K562 (cell line): ENCODE data around the gene TP53RK. TPM values are rescaled to one million over a fixed set of nuclear protein-coding genes. Genes with fewer than 3 reads are reported as not detected.
A peak's percentile ranks its signal among the peaks of the same experiment; 100 is the strongest.

Source experiments
- ATAC-seq: fragments of 200-7000 bp; cut with Tn5 transposase; 3 replicates; pipeline ENCODE4 v1.9.1; 2020; ENCODE audit warnings: moderate library complexity
- BruUV-seq: library from RNA; stranded (reverse); fragments of 400-500 nt; replicated peaks from 2 replicates; lab custom pipeline; 2021; lab: Mats Ljungman, UMichigan
- CTCF ChIA-PET: fragments of 300-600 bp; formaldehyde crosslinking; extraction: SDS; loops from one replicate; lab custom pipeline; 2021; ENCODE audit warnings: low intra/inter-chr PET ratio; lab: Yijun Ruan, JAX
- POLR2A ChIA-PET: fragments of 300-600, 350-650 bp; sonication (Branson Sonifier 250); formaldehyde crosslinking; extraction: SDS; loops from one replicate; lab custom pipeline; 2021; ENCODE audit warnings: antibody characterized with exemption, inconsistent platforms; lab: Yijun Ruan, JAX
- DNase-seq, 4 experiments: peaks; one replicate each; pipeline versions ENCODE4 v3.0.0 to v3.0.0-alpha.2; 2011 to 2018; ENCODE audit warnings: low spot score in 3 of 4, mixed read lengths in 3 of 4; ENCODE audit errors: extremely low read depth in 1 of 4
- FAIRE-seq: peaks from 2 replicates; lab custom pipeline; 2011; peaks lifted over from hg19 to GRCh38; lab: Jason Lieb, UNC
- H2AFZ ChIP-seq: 2 replicates; pipeline ENCODE4 v1.6.0; 2011; ENCODE audit warnings: low read depth, low read length, control low read depth, inconsistent platforms
- H3K27ac ChIP-seq: fragments of 200-600 bp; 3 replicates; pipeline ENCODE4 v1.8.0; 2011; ENCODE audit warnings: low read depth, mild to moderate bottlenecking, control low read depth, inconsistent platforms, low read length, moderate library complexity, mixed read lengths; ENCODE audit errors: extremely low read depth
- H3K27me3 ChIP-seq, 2 experiments: fragments of 300-600 bp in 1 of 2; 2 replicates in 1 of 2; 3 replicates in 1 of 2; pipeline versions ENCODE4 v1.6.0 to v1.8.0; 2011; ENCODE audit warnings: inconsistent platforms in 2 of 2, low read length in 2 of 2, mild to moderate bottlenecking in 1 of 2, mixed read lengths in 1 of 2, moderate library complexity in 1 of 2; ENCODE audit not compliant: control insufficient read depth in 2 of 2, insufficient read depth in 2 of 2
- H3K36me3 ChIP-seq: fragments of 300-600 bp; 3 replicates; pipeline ENCODE4 v1.8.0; 2011; ENCODE audit warnings: mild to moderate bottlenecking, low read length, inconsistent platforms; ENCODE audit not compliant: control insufficient read depth, insufficient read depth
- H3K4me1 ChIP-seq, 2 experiments: fragments of 200-600 bp in 1 of 2; replicated peaks in 1 of 2; 2 replicates in 1 of 2; 3 replicates in 1 of 2; pipeline versions ENCODE4 v1.5.1 to v1.8.0; 2011; ENCODE audit warnings: inconsistent platforms in 2 of 2, low read length in 2 of 2, mild to moderate bottlenecking in 1 of 2, mixed read lengths in 1 of 2, moderate library complexity in 1 of 2; ENCODE audit not compliant: control insufficient read depth in 2 of 2, insufficient read depth in 2 of 2
- H3K4me2 ChIP-seq: 2 replicates; pipeline ENCODE4 v1.6.1; 2011; ENCODE audit warnings: low read length, control low read depth, inconsistent platforms, mixed read lengths; ENCODE audit not compliant: insufficient read depth
- H3K4me3 ChIP-seq: fragments of 200-600 bp; sonication (generic), shearing (Covaris generic); 2 replicates; pipeline ENCODE4 v1.5.1; 2016; ENCODE audit warnings: control low read depth, inconsistent platforms
- H3K79me2 ChIP-seq: fragments of 200-600 bp; 3 replicates; pipeline ENCODE4 v1.8.0; 2011; ENCODE audit warnings: low read length, inconsistent platforms; ENCODE audit not compliant: control insufficient read depth, insufficient read depth
- H3K9ac ChIP-seq, 2 experiments: 2 replicates each; pipeline versions ENCODE4 v1.6.0 to v1.6.1; 2011; ENCODE audit warnings: low read depth in 2 of 2, low read length in 2 of 2, control low read depth in 1 of 2, inconsistent platforms in 1 of 2, mild to moderate bottlenecking in 1 of 2, mixed read lengths in 1 of 2; ENCODE audit not compliant: insufficient read depth in 1 of 2
- H3K9me1 ChIP-seq: one replicate; pipeline ENCODE4 v1.6.0; 2011; ENCODE audit warnings: inconsistent platforms, mild to moderate bottlenecking, low read length, moderate library complexity; ENCODE audit not compliant: control insufficient read depth, insufficient read depth
- H3K9me3 ChIP-seq: replicated peaks from 2 replicates; pipeline ENCODE4 v1.5.1; 2011; ENCODE audit warnings: low read depth, low read length, inconsistent platforms; ENCODE audit not compliant: control insufficient read depth, insufficient read depth
- H4K20me1 ChIP-seq: replicated peaks from 2 replicates; pipeline ENCODE4 v1.6.1; 2011; ENCODE audit warnings: low read length, inconsistent platforms, mixed read lengths; ENCODE audit not compliant: control insufficient read depth, insufficient read depth
- DMBX1 ChIP-seq: fragments of 250-450 bp; sonication (Bioruptor Pico); IDR thresholded peaks from 2 replicates; pipeline ENCODE4 v1.8.0; 2022; ENCODE audit warnings: inconsistent platforms, mild to moderate bottlenecking, moderate library complexity, borderline replicate concordance
- GABPB2 ChIP-seq: fragments of 250-450 bp; sonication (Bioruptor Pico); conservative IDR thresholded peaks from 2 replicates; pipeline ENCODE4 v1.5.1; 2021; ENCODE audit warnings: mild to moderate bottlenecking
- HNRNPLL ChIP-seq: fragments of 200-400 bp; formaldehyde crosslinking; IDR thresholded peaks from 2 replicates; pipeline ENCODE4 v1.6.1; 2017; ENCODE audit warnings: low read length, low read depth, mild to moderate bottlenecking; ENCODE audit not compliant: poor library complexity, severe bottlenecking
- KDM1A ChIP-seq, 2 experiments: fragments of 450-650 bp; IDR thresholded peaks; 2 replicates each; pipeline ENCODE4 v1.6.1; 2016; ENCODE audit warnings: mild to moderate bottlenecking in 2 of 2
- RBM15 ChIP-seq: fragments of 200-400 bp; formaldehyde crosslinking; IDR thresholded peaks from 2 replicates; pipeline ENCODE4 v1.6.1; 2018; ENCODE audit warnings: mild to moderate bottlenecking, low read length, moderate library complexity; ENCODE audit not compliant: insufficient read depth
- ZFP36 ChIP-seq: fragments of 150-350 bp; IDR thresholded peaks from 2 replicates; pipeline ENCODE4 v1.6.1; 2018; ENCODE audit warnings: low read length, low read depth; ENCODE audit not compliant: partially characterized antibody
- ZNF184 ChIP-seq: sonication (generic); formaldehyde crosslinking; IDR thresholded peaks from 2 replicates; pipeline ENCODE4 v1.5.0; 2020; ENCODE audit warnings: missing genetic modification reagents
- ZNF766 ChIP-seq: fragments of 200-800 bp; sonication (Bioruptor generic); conservative IDR thresholded peaks from 2 replicates; pipeline ENCODE4 v1.6.1; 2016; ENCODE audit warnings: missing genetic modification characterization, missing compliant biosample characterization
- WGBS: fragments of 100-300 bp; shearing (Covaris generic); methylation state at CpG from one replicate; pipeline ENCODE4 v1.1.6; 2016; ENCODE audit warnings: low coverage, mixed read lengths; ENCODE audit not compliant: insufficient coverage; ENCODE audit errors: missing lambda C conversion rate; 5-methylcytosine and 5-hydroxymethylcytosine counted together
- in situ Hi-C: fragments of 300-500 bp; cut with MboI; formaldehyde crosslinking; loops from 4 replicates; pipeline ENCODE4 v1.15.0; 2018; ENCODE audit warnings: inconsistent platforms, mixed read lengths
- intact Hi-C: fragments of 100-400 bp; cut with micrococcal nuclease; formaldehyde crosslinking; loops from 2 replicates; pipeline ENCODE4 v1.14.2; 2022
- polyA plus RNA-seq, 8 experiments: library from polyadenylated mRNA; depleted of rRNA in 4 of 8; stranded (reverse) in 5 of 8; unstranded in 3 of 8; fragments of >200 nt; fragmentation: Nextera tagmentation in 2 of 8; fragmentation: Illumina TruSeq in 1 of 8; extraction: Ambion mirVana in 2 of 8; extraction: Trizol in 1 of 8; gene quantifications; 2 replicates each; pipeline versions ENCODE4 v1.2.1 to v1.2.3, GENCODE V29; 2011 to 2014; ENCODE audit warnings: inconsistent platforms in 1 of 8, missing spikeins in 1 of 8
- total RNA-seq, 7 experiments: library from RNA; depleted of rRNA in 6 of 7; stranded (reverse); fragments of >200 nt in 6 of 7; fragmentation: Illumina TruSeq in 2 of 7; extraction: Trizol in 2 of 7; gene quantifications; 2 replicates each; pipeline versions ENCODE4 v1.2.1 to v1.2.3, GENCODE V29; 2011 to 2021; ENCODE audit warnings: low replicate concordance in 1 of 7
- TF ChIP-seq, protein P1 (sequence below), 2 experiments: fragments of 450-650 bp in 1 of 2; sonication (generic) in 1 of 2; formaldehyde crosslinking in 1 of 2; IDR thresholded peaks in 1 of 2; conservative IDR thresholded peaks in 1 of 2; 2 replicates each; pipeline versions ENCODE4 v1.6.1 to v1.8.1; 2016 to 2023; ENCODE audit warnings: mild to moderate bottlenecking in 2 of 2, moderate library complexity in 2 of 2, inconsistent platforms in 1 of 2, missing genetic modification reagents in 1 of 2
- TF ChIP-seq, protein P2 (sequence below): sonication (generic); formaldehyde crosslinking; IDR thresholded peaks from 2 replicates; pipeline ENCODE4 v1.4.0; 2020; ENCODE audit warnings: mild to moderate bottlenecking, missing genetic modification reagents
- TF ChIP-seq, protein P3 (sequence below): sonication (generic); formaldehyde crosslinking; IDR thresholded peaks from 2 replicates; pipeline ENCODE4 v1.8.1; 2022; ENCODE audit warnings: missing genetic modification reagents
- TF ChIP-seq, protein P4 (sequence below): fragments of 250-450 bp; sonication (Bioruptor Pico); IDR thresholded peaks from 2 replicates; pipeline ENCODE4 v1.5.0; 2020; ENCODE audit warnings: mild to moderate bottlenecking
- TF ChIP-seq, protein P5 (sequence below): sonication (generic); IDR thresholded peaks from 2 replicates; pipeline ENCODE4 v1.6.1; 2016

The TP53RK gene
- total and polyA plus RNA-seq, 9 of the 15 experiments (the other 6 are each of a cell fraction or from before 2014, with no cell fraction given) = 2.9 to 43.5 (median 17.2) TPM

DNA sequence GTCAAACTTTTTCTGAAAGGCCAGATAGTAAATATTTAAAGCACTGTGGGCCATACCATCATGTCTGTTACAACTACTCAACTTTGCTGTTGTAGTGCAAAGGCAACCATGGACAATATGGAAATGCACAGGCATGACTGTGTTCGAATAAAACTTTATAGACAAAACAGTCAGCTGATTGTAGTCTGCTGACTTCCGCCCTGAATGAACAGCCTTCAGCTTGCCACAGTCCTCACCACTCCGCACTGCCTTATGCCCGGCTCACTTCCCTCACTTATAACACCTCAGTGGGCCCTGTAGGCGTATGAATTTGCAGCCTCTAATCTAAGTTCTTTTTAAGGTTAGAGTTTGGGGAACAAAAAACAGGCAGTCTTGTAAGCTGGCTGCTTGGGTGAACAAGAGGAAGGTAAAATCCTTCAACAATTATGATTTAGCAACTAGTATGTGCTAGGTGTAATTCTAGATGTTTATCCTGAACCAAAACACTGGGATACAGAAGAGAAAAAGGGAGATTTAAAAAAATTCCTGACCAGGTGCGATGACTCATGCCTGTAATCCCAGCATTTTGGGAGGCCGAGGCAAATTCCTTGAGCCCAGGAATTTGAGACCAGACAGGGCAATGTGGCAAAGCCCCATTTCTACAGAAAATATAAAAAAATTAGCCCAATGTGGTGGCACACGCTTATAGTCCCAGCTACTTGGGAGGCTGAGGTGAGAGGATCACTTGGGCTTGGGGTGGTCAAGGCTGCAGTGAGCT lies 13.4 kb upstream of the TP53RK start:
- Histone ChIP-seq H3K27me3 (no peaks in the 10 kb centered on the region), H3K9me3 (peaks cover 3% of the 10 kb centered on the region; the same call in 1 of the 2 replicates), H3K36me3 (no peaks in the 10 kb centered on the region), H3K9ac (no peak overlapping the region), H3K4me1 (0 out of 5 replicates have a peak, but pooled peaks cover 0 to 5% of the 10 kb centered on the region in 2 experiments), H3K27ac (no peak overlapping the region), H3K4me2 (no peak overlapping the region), H4K20me1 (no peaks in the 10 kb centered on the region), H3K4me3 (no peak overlapping the region), H3K79me2 (no peaks in the 10 kb centered on the region), H3K9me1 (no peaks in the 10 kb centered on the region), H2AFZ (peak overlapping the region; percentile 61; the same call in 1 of the 2 replicates)
- CTCF ChIA-PET = no interaction called here
- in situ Hi-C loops (no loop called here), intact Hi-C loops (loop anchor here (5.0 kb wide), 1 partner anchor 180 kb away; no protein-coding TSS in a partner anchor)
- no TSS peak for BruUV-seq
- no peak for ATAC-seq
- POLR2A ChIA-PET = interaction anchor here (0.6 to 1.1 kb wide), 3 partner anchors 8 to 191 kb away, joined by 3 to 6 read pairs (median 4); partner anchors contain the start of gene TP53RK
- no peak for DNase-seq
- 34% methylated on average over 8 of the region's 8 CpGs for WGBS
- FAIRE-seq = no peak
- TF ChIP-seq, protein P1, sequence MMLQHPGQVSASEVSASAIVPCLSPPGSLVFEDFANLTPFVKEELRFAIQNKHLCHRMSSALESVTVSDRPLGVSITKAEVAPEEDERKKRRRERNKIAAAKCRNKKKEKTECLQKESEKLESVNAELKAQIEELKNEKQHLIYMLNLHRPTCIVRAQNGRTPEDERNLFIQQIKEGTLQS (IDR thresholded peaks at IDR 0.05) = 0 out of 2 replicates have a peak, but pooled peaks have one; percentile 9
- TF ChIP-seq, protein P1 (CRISPR knock-in tag; conservative IDR thresholded peaks at IDR 0.05) = no peak
- TF ChIP-seq ZNF184 (CRISPR knock-in tag) (no peak), HNRNPLL (no peak), DMBX1 (no peak), ZFP36 (peak; percentile 30), KDM1A (IDR thresholded peaks at IDR 0.05) (no peak), RBM15 (no peak), ZNF766 (CRISPR knock-in tag) (no peak), GABPB2 (CRISPR knock-in tag) (no peak)
- TF ChIP-seq, protein P2, sequence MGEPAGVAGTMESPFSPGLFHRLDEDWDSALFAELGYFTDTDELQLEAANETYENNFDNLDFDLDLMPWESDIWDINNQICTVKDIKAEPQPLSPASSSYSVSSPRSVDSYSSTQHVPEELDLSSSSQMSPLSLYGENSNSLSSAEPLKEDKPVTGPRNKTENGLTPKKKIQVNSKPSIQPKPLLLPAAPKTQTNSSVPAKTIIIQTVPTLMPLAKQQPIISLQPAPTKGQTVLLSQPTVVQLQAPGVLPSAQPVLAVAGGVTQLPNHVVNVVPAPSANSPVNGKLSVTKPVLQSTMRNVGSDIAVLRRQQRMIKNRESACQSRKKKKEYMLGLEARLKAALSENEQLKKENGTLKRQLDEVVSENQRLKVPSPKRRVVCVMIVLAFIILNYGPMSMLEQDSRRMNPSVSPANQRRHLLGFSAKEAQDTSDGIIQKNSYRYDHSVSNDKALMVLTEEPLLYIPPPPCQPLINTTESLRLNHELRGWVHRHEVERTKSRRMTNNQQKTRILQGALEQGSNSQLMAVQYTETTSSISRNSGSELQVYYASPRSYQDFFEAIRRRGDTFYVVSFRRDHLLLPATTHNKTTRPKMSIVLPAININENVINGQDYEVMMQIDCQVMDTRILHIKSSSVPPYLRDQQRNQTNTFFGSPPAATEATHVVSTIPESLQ (CRISPR knock-in tag) = no peak
- TF ChIP-seq, protein P3, sequence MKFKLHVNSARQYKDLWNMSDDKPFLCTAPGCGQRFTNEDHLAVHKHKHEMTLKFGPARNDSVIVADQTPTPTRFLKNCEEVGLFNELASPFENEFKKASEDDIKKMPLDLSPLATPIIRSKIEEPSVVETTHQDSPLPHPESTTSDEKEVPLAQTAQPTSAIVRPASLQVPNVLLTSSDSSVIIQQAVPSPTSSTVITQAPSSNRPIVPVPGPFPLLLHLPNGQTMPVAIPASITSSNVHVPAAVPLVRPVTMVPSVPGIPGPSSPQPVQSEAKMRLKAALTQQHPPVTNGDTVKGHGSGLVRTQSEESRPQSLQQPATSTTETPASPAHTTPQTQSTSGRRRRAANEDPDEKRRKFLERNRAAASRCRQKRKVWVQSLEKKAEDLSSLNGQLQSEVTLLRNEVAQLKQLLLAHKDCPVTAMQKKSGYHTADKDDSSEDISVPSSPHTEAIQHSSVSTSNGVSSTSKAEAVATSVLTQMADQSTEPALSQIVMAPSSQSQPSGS (CRISPR knock-in tag) = no peak
- TF ChIP-seq, protein P4, sequence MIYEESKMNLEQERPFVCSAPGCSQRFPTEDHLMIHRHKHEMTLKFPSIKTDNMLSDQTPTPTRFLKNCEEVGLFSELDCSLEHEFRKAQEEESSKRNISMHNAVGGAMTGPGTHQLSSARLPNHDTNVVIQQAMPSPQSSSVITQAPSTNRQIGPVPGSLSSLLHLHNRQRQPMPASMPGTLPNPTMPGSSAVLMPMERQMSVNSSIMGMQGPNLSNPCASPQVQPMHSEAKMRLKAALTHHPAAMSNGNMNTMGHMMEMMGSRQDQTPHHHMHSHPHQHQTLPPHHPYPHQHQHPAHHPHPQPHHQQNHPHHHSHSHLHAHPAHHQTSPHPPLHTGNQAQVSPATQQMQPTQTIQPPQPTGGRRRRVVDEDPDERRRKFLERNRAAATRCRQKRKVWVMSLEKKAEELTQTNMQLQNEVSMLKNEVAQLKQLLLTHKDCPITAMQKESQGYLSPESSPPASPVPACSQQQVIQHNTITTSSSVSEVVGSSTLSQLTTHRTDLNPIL (CRISPR knock-in tag) = no peak
- TF ChIP-seq, protein P5, sequence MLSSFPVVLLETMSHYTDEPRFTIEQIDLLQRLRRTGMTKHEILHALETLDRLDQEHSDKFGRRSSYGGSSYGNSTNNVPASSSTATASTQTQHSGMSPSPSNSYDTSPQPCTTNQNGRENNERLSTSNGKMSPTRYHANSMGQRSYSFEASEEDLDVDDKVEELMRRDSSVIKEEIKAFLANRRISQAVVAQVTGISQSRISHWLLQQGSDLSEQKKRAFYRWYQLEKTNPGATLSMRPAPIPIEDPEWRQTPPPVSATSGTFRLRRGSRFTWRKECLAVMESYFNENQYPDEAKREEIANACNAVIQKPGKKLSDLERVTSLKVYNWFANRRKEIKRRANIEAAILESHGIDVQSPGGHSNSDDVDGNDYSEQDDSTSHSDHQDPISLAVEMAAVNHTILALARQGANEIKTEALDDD = no peak
